H1 (cell line): ENCODE data around the gene PCDH9. TPM values are rescaled to one million over a fixed set of nuclear protein-coding genes. Genes with fewer than 3 reads are reported as not detected.

Experiments used
- CTCF ChIA-PET: fragments of 300-600 bp; sonication (Branson Sonifier 250); formaldehyde crosslinking; loops from one replicate; lab custom pipeline; 2021; ENCODE audit not compliant: partially characterized antibody; lab: Charles Lee
- POLR2A ChIA-PET: fragments of 300-600 bp; sonication (Branson Sonifier 250); formaldehyde crosslinking; loops from one replicate; lab custom pipeline; 2021; ENCODE audit warnings: inconsistent platforms; ENCODE audit not compliant: partially characterized antibody; lab: Charles Lee
- DNase-seq, 2 experiments: peaks; one replicate each; pipeline versions ENCODE4 v3.0.0 to v3.0.0-alpha.2; 2010 to 2022; ENCODE audit warnings: low spot score in 2 of 2, low read depth in 1 of 2, mixed read lengths in 1 of 2
- FAIRE-seq: peaks from 2 replicates; lab custom pipeline; 2011; peaks lifted over from hg19 to GRCh38; lab: Jason Lieb, UNC
- H2AFZ ChIP-seq: 2 replicates; pipeline ENCODE4 v1.8.1; 2012; ENCODE audit warnings: low read length, inconsistent platforms
- H2AK5ac ChIP-seq: 2 replicates; pipeline ENCODE4 v1.6.1; 2013; ENCODE audit warnings: low read depth, low read length
- H2BK120ac ChIP-seq: replicated peaks from 2 replicates; pipeline ENCODE3; 2013; ENCODE audit warnings: low read depth, low read length, inconsistent platforms
- H2BK12ac ChIP-seq: 2 replicates; pipeline ENCODE4 v1.6.1; 2013; ENCODE audit warnings: low read depth, low read length
- H2BK15ac ChIP-seq: 2 replicates; pipeline ENCODE4 v1.6.1; 2013; ENCODE audit warnings: low read length
- H2BK20ac ChIP-seq: 2 replicates; pipeline ENCODE4 v1.6.1; 2013; ENCODE audit warnings: low read length
- H2BK5ac ChIP-seq: 2 replicates; pipeline ENCODE4 v1.6.1; 2013; ENCODE audit warnings: low read depth, low read length
- H3K14ac ChIP-seq: 2 replicates; pipeline ENCODE4 v1.6.1; 2013; ENCODE audit warnings: inconsistent platforms; ENCODE audit not compliant: insufficient read length
- H3K18ac ChIP-seq: 2 replicates; pipeline ENCODE4 v1.6.1; 2013; ENCODE audit warnings: low read length; ENCODE audit errors: extremely low read depth
- H3K23ac ChIP-seq: 2 replicates; pipeline ENCODE4 v1.6.1; 2013; ENCODE audit warnings: inconsistent platforms; ENCODE audit not compliant: insufficient read length
- H3K23me2 ChIP-seq: 2 replicates; pipeline ENCODE4 v1.6.1; 2013; ENCODE audit warnings: low read depth, low read length
- H3K27ac ChIP-seq: 2 replicates; pipeline ENCODE4 v1.6.1; 2011; ENCODE audit warnings: low read depth, low read length, inconsistent platforms
- H3K27me3 ChIP-seq, 4 experiments: replicated peaks in 1 of 4; 1 replicate in 1 of 4; 2 replicates in 3 of 4; pipeline versions ENCODE4 v1.6.1 to v1.8.1; 2011 to 2013; ENCODE audit warnings: low read length in 3 of 4, mild to moderate bottlenecking in 3 of 4, inconsistent platforms in 2 of 4, mixed read lengths in 2 of 4, moderate library complexity in 1 of 4; ENCODE audit not compliant: control insufficient read depth in 3 of 4, insufficient read depth in 3 of 4; ENCODE audit errors: extremely low read depth in 1 of 4
- H3K36me3 ChIP-seq, 4 experiments: 2 replicates each; pipeline versions ENCODE4 v1.6.1 to v1.8.1; 2011 to 2013; ENCODE audit warnings: mild to moderate bottlenecking in 4 of 4, low read length in 3 of 4, moderate library complexity in 2 of 4, control low read depth in 1 of 4, inconsistent platforms in 1 of 4; ENCODE audit not compliant: insufficient read depth in 4 of 4, control insufficient read depth in 2 of 4
- H3K4ac ChIP-seq: replicated peaks from 2 replicates; pipeline ENCODE3; 2013; ENCODE audit warnings: low read length, low read depth, mixed read lengths, inconsistent platforms; ENCODE audit not compliant: insufficient read length
- H3K4me1 ChIP-seq, 4 experiments: replicated peaks in 1 of 4; 1 replicate in 1 of 4; 2 replicates in 3 of 4; pipeline versions ENCODE4 v1.6.1 to v1.8.1; 2011 to 2013; ENCODE audit warnings: low read length in 3 of 4, inconsistent platforms in 2 of 4, mixed read lengths in 1 of 4; ENCODE audit not compliant: insufficient read depth in 4 of 4, control insufficient read depth in 3 of 4
- H3K4me2 ChIP-seq, 2 experiments: 2 replicates each; pipeline versions ENCODE4 v1.6.1 to v1.8.1; 2011 to 2013; ENCODE audit warnings: low read depth in 2 of 2, low read length in 2 of 2, control low read depth in 1 of 2, inconsistent platforms in 1 of 2, mild to moderate bottlenecking in 1 of 2; ENCODE audit not compliant: insufficient read depth in 1 of 2
- H3K4me3 ChIP-seq, 4 experiments: fragments of 200-600, 300-600 bp in 1 of 4; sonication (generic), shearing (Covaris generic), sonication (Bioruptor Twin) in 1 of 4; 2 replicates each; pipeline versions ENCODE4 v1.5.1 to v1.8.1; 2011 to 2016; ENCODE audit warnings: low read length in 4 of 4, low read depth in 3 of 4, control low read depth in 2 of 4, inconsistent platforms in 2 of 4, mild to moderate bottlenecking in 2 of 4, mixed read lengths in 1 of 4, moderate library complexity in 1 of 4; ENCODE audit not compliant: insufficient read depth in 2 of 4; ENCODE audit errors: extremely low read depth in 1 of 4
- H3K56ac ChIP-seq: replicated peaks from 2 replicates; pipeline ENCODE3; 2013; ENCODE audit warnings: low read depth, mild to moderate bottlenecking, mixed read lengths, low read length, inconsistent platforms; ENCODE audit not compliant: insufficient read length
- H3K79me1 ChIP-seq: 2 replicates; pipeline ENCODE4 v1.6.1; 2013; ENCODE audit warnings: low read depth, low read length, control low read depth
- H3K79me2 ChIP-seq, 2 experiments: 2 replicates each; pipeline versions ENCODE4 v1.6.1 to v1.8.1; 2012 to 2013; ENCODE audit warnings: low read length in 2 of 2, mild to moderate bottlenecking in 2 of 2, inconsistent platforms in 1 of 2; ENCODE audit not compliant: insufficient read depth in 2 of 2, control insufficient read depth in 1 of 2
- H3K9ac ChIP-seq, 4 experiments: replicated peaks in 1 of 4; 1 replicate in 1 of 4; 2 replicates in 3 of 4; pipeline versions ENCODE4 v1.6.1 to v1.8.1; 2011 to 2013; ENCODE audit warnings: low read depth in 3 of 4, low read length in 3 of 4, control low read depth in 2 of 4, mild to moderate bottlenecking in 2 of 4, moderate library complexity in 2 of 4, inconsistent platforms in 1 of 4; ENCODE audit errors: extremely low read depth in 1 of 4
- H3K9me3 ChIP-seq, 2 experiments: 2 replicates each; pipeline versions ENCODE4 v1.6.1 to v1.8.1; 2012 to 2013; ENCODE audit warnings: mild to moderate bottlenecking in 2 of 2, moderate library complexity in 2 of 2, control low read depth in 1 of 2, inconsistent platforms in 1 of 2, low read depth in 1 of 2, low read length in 1 of 2, mixed read lengths in 1 of 2; ENCODE audit not compliant: insufficient read depth in 2 of 2
- H4K20me1 ChIP-seq, 2 experiments: replicated peaks in 1 of 2; 2 replicates each; pipeline versions ENCODE3 to v1.8.1; 2011 to 2013; ENCODE audit warnings: inconsistent platforms in 2 of 2, low read length in 2 of 2, mild to moderate bottlenecking in 1 of 2; ENCODE audit not compliant: insufficient read depth in 2 of 2, control insufficient read depth in 1 of 2
- H4K5ac ChIP-seq: 2 replicates; pipeline ENCODE4 v1.6.1; 2013; ENCODE audit warnings: low read length, low read depth, mixed read lengths, inconsistent platforms; ENCODE audit not compliant: insufficient read length
- H4K8ac ChIP-seq: 2 replicates; pipeline ENCODE4 v1.8.0; 2013; ENCODE audit warnings: mild to moderate bottlenecking, moderate library complexity, low read length, inconsistent platforms; ENCODE audit not compliant: insufficient read depth; ENCODE audit errors: extremely low read depth
- H4K91ac ChIP-seq: replicated peaks from 2 replicates; pipeline ENCODE3; 2013; ENCODE audit warnings: low read length, mixed read lengths, inconsistent platforms; ENCODE audit not compliant: insufficient read length
- BCL11A ChIP-seq, 2 experiments: IDR thresholded peaks; one replicate each; pipeline ENCODE4 v1.6.1; 2011; ENCODE audit warnings: low read depth in 2 of 2, low read length in 2 of 2, mild to moderate bottlenecking in 2 of 2
- CHD1 ChIP-seq: IDR thresholded peaks from 2 replicates; pipeline ENCODE4 v1.6.1; 2012; ENCODE audit warnings: low read depth, low read length, improper control_type of control experiment
- CHD2 ChIP-seq: IDR thresholded peaks from 2 replicates; pipeline ENCODE4 v1.6.1; 2012; ENCODE audit warnings: low read length, improper control_type of control experiment
- EGR1 ChIP-seq: IDR thresholded peaks from 2 replicates; pipeline ENCODE4 v1.6.1; 2011; ENCODE audit warnings: low read depth, low read length, borderline replicate concordance
- EZH2 ChIP-seq: fragments of 200-600 bp; sonication (generic); IDR thresholded peaks from 2 replicates; pipeline ENCODE4 v1.7.1; 2012; ENCODE audit warnings: low read depth, mild to moderate bottlenecking, moderate library complexity, low read length, inconsistent platforms; ENCODE audit not compliant: severe bottlenecking
- FOSL1 ChIP-seq: IDR thresholded peaks from 2 replicates; pipeline ENCODE4 v1.6.1; 2011; ENCODE audit warnings: mild to moderate bottlenecking, low read depth, low read length, moderate library complexity; ENCODE audit not compliant: insufficient read depth
- HDAC2 ChIP-seq, 2 experiments: fragments of 300-600 bp in 1 of 2; sonication (generic) in 1 of 2; IDR thresholded peaks; 2 replicates each; pipeline ENCODE4 v1.6.1; 2011 to 2012; ENCODE audit warnings: low read depth in 2 of 2, low read length in 2 of 2, mild to moderate bottlenecking in 2 of 2, moderate library complexity in 2 of 2, borderline replicate concordance in 1 of 2, inconsistent platforms in 1 of 2
- JUN ChIP-seq: IDR thresholded peaks from 2 replicates; pipeline ENCODE4 v1.6.1; 2011; ENCODE audit warnings: low read depth, mild to moderate bottlenecking, improper control_type of control experiment, low read length
- MAFK ChIP-seq: IDR thresholded peaks from 2 replicates; pipeline ENCODE4 v1.6.1; 2012; ENCODE audit warnings: low read depth, mild to moderate bottlenecking, improper control_type of control experiment, low read length
- MAX ChIP-seq: IDR thresholded peaks from 2 replicates; pipeline ENCODE4 v1.6.1; 2012; ENCODE audit warnings: inconsistent platforms
- POLR2A ChIP-seq, 2 experiments: IDR thresholded peaks; 1 replicate in 1 of 2; 2 replicates in 1 of 2; pipeline ENCODE4 v1.6.1; 2011; ENCODE audit warnings: low read depth in 2 of 2, low read length in 2 of 2, mild to moderate bottlenecking in 2 of 2; ENCODE audit errors: control extremely low read depth in 1 of 2
- POLR2AphosphoS5 ChIP-seq: IDR thresholded peaks from 2 replicates; pipeline ENCODE4 v1.6.1; 2011; ENCODE audit warnings: low read depth, low read length
- SP1 ChIP-seq: IDR thresholded peaks from 2 replicates; pipeline ENCODE4 v1.6.1; 2011; ENCODE audit warnings: low read depth, low read length
- SP2 ChIP-seq: IDR thresholded peaks from 2 replicates; pipeline ENCODE4 v1.6.1; 2012; ENCODE audit warnings: mild to moderate bottlenecking, low read length, inconsistent platforms
- SUZ12 ChIP-seq: fragments of 200-600 bp; sonication (generic); IDR thresholded peaks from 2 replicates; pipeline ENCODE4 v1.6.1; 2012; ENCODE audit warnings: mild to moderate bottlenecking, inconsistent platforms, low read length, moderate library complexity, mixed read lengths
- TAF1 ChIP-seq: IDR thresholded peaks from 2 replicates; pipeline ENCODE4 v1.6.1; 2011; ENCODE audit warnings: mild to moderate bottlenecking, low read depth, low read length
- WGBS, 2 experiments: shearing (Covaris generic) in 1 of 2; methylation state at CpG; one replicate each; pipeline versions ENCODE4 v1.1.6 to v1.1.7; 2013 to 2015; ENCODE audit warnings: low lambda C conversion rate in 2 of 2, mixed read lengths in 2 of 2, inconsistent platforms in 1 of 2, low coverage in 1 of 2, missing lambda C conversion rate in 1 of 2; ENCODE audit not compliant: insufficient replicate concordance in 2 of 2, insufficient coverage in 1 of 2, insufficient read length in 1 of 2; ENCODE audit errors: extremely low coverage in 1 of 2, missing lambda C conversion rate in 1 of 2; 5-methylcytosine and 5-hydroxymethylcytosine counted together
- polyA plus RNA-seq, 7 experiments: library from polyadenylated mRNA; depleted of rRNA in 3 of 7; stranded (reverse) in 5 of 7; unstranded in 2 of 7; fragments of >200 nt in 5 of 7; fragments of 200-250 nt in 2 of 7; gene quantifications; 1 replicate in 5 of 7; 2 replicates in 1 of 7; 4 replicates in 1 of 7; pipeline versions ENCODE4 v1.2.1 to v1.2.3, GENCODE V29; 2011 to 2013; ENCODE audit warnings: missing spikeins in 2 of 7, mixed read lengths in 2 of 7
- total RNA-seq: library from RNA; stranded (reverse); fragmentation: NEBNext Ultra II Directional; extraction: Animal tissue kit (Norgen Biotek cat#: 25700); gene quantifications from 2 replicates; pipeline ENCODE4 v1.2.1, GENCODE V29; 2021

The PCDH9 gene
- total and polyA plus RNA-seq, 2 of the 8 experiments (the other 6 are each of a cell fraction or from before 2014, with no cell fraction given) = 0.12 to 0.60 TPM

- H3K27me3 ChIP-seq = no peaks in the 10 kb centered on the region
- CTCF ChIA-PET = interaction anchor here (0.6 kb wide), 1 partner anchor 86 kb away, joined by 3 read pairs; no protein-coding TSS in a partner anchor
- no peak for DNase-seq
- TF ChIP-seq TAF1 (no peak), EGR1 (no peak), POLR2A (IDR thresholded peaks at IDR 0.05; ENCODE audit: control extremely low read depth in 1 of 2, low read depth in 2 of 2, low read length in 2 of 2) (no peak), CHD2 (no peak), MAX (no peak), HDAC2 (IDR thresholded peaks at IDR 0.05; ENCODE audit: borderline replicate concordance in 1 of 2, low read depth in 2 of 2, low read length in 2 of 2) (no peak), JUN (no peak), MAFK (no peak), SUZ12 (no peak), FOSL1 (no peak), POLR2AphosphoS5 (no peak), SP2 (no peak), SP1 (no peak), CHD1 (no peak), BCL11A (IDR thresholded peaks at IDR 0.05; ENCODE audit: low read depth in 2 of 2, low read length in 2 of 2) (no peak), EZH2 (no peak)
Observed at GRCh38 chr13:67139551-67139950, 90.6 kb downstream of the PCDH9 start.

More at GRCh38 chr13:67139551-67139950, 90.6 kb downstream of the PCDH9 start:
- Histone ChIP-seq H3K79me2 (no peaks in the 10 kb centered on the region), H3K27ac (no peak overlapping the region), H3K23me2 (no peaks in the 10 kb centered on the region), H3K9me3 (no peaks in the 10 kb centered on the region), H3K56ac (no peak overlapping the region), H3K4me1 (peaks cover 0 to 3% (median under 1%) of the 10 kb centered on the region in 4 experiments; a peak in 2 of 7 replicates), H4K20me1 (no peaks in the 10 kb centered on the region), H2BK12ac (no peak overlapping the region), H3K4ac (no peak overlapping the region), H3K4me3 (no peak overlapping the region), H2BK120ac (no peak overlapping the region), H3K4me2 (no peak overlapping the region), H4K91ac (no peak overlapping the region), H2BK20ac (no peak overlapping the region), H2BK5ac (no peak overlapping the region), H3K79me1 (no peaks in the 10 kb centered on the region), H3K23ac (no peak overlapping the region), H2AK5ac (no peak overlapping the region), H4K8ac (no peak overlapping the region), H4K5ac (no peak overlapping the region), H2BK15ac (no peak overlapping the region), H3K9ac (no peak overlapping the region), H3K36me3 (no peaks in the 10 kb centered on the region), H3K14ac (no peak overlapping the region), H2AFZ (no peak overlapping the region), H3K18ac (no peak overlapping the region)
- no peak for FAIRE-seq
- POLR2A ChIA-PET = no interaction called here
- WGBS, 2 experiments = 94% methylated on average over 4 of the region's 4 CpGs; no CpG with 5 or more reads in 1 of the 2 experiments
